Raji (cell line): Measurements from ENCODE around the gene DOCK1.

Experiments used
- POLR2A ChIP-seq: IDR thresholded peaks from 2 replicates; pipeline ENCODE4 v1.6.1; 2011; ENCODE audit warnings: low read depth, low read length, control low read depth; ENCODE audit not compliant: insufficient read depth

DOCK1 gene

DNA sequence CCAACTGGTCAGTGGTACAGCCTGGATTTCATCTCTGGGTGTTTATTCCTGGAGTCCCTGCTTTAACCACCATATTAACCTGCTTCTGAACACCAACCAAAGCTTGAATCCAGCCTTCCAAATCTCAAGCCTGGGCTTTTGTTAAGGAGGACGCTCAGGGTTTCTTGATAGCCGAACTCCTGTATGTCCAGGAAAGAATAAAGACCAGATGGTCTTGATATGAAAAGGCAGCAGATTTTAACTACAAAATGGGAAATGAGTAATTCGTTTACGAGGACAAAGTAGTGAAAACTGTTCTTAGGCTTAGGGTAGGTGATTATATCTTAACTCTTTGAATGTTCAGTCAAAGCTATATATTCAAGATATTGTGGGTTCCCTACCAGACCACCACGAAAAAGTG lies 420.3 kb downstream of the DOCK1 start:
- no peak for TF ChIP-seq POLR2A

DNA sequence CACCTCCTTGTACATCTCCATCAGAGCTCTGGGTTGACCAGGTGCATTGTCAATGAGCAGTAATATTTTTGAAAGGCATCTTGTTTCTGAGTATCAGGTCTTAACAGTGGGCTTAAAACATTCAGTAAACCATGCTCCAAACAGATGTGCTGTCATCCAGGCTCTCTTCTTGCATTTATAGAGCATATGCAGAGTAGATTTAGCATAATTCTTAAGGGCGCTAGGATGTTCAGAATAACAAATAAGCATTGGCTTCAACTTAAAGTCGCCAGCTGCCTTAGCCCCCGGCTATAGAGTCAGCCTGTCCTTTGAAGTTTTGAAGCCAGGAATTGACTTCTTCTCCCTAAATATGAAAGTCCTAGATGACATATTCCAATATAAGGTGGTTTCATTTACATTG lies 421.7 kb downstream of the DOCK1 start:
- TF ChIP-seq POLR2A: no peak

DNA sequence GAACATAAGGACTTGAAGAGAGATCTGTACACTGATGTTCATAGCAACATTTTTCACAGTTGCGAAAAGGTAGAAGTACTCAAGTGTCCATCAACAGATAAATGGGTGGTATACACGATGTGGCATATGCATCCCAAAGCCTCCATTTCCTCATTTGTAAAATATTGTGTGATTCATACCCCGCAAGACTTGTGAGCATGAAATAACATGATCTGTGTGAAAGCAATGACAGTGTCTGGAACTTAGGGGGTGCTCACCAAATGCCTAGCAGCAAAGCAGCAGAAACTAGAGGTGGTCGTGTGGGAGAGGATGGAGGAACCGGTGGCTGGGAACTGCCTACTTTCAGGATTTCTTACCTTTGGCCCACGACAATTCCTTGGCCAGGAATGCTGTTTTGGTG lies 426.5 kb downstream of the DOCK1 start:
- no peak for TF ChIP-seq POLR2A

DNA sequence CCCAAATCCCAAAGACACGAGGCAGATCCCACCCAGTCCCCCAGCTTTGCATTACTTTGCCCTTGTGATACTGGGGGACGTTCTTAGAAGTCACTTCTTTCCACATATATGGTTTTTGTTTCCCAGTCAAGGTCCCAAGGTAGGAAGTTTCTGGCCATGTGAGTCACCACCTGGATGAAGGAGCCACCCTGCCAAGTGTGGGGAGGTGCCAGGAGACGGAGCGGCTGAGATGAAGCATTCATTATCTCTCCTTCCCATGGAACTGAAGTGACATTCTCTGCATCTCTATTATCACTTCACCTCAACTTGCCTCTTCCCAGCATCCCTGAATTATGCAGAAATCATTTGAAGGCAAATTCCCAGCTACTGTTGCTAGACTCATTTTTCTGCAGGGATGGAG lies 427.4 kb downstream of the DOCK1 start:
- no peak for TF ChIP-seq POLR2A

DNA sequence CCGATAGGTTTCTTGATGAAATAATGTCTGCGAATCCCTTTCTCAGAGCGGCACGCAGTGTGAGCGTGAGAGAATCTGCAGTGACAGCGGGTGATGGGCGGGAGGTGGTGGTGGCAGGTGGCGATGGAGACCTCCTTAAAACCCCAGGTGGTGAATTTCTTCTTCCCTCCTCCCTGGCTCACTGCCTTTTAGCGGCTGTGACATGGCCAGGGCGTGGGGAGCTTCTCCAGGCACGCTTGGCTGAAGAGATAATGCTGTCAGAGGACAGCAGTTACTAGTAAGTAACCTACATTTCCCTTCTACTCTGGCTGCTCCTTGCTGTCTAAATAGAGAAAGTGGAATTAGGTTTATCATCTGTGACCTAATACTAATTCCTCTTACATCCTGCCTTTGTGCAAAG lies 432.6 kb downstream of the DOCK1 start:
- TF ChIP-seq POLR2A: no peak

DNA sequence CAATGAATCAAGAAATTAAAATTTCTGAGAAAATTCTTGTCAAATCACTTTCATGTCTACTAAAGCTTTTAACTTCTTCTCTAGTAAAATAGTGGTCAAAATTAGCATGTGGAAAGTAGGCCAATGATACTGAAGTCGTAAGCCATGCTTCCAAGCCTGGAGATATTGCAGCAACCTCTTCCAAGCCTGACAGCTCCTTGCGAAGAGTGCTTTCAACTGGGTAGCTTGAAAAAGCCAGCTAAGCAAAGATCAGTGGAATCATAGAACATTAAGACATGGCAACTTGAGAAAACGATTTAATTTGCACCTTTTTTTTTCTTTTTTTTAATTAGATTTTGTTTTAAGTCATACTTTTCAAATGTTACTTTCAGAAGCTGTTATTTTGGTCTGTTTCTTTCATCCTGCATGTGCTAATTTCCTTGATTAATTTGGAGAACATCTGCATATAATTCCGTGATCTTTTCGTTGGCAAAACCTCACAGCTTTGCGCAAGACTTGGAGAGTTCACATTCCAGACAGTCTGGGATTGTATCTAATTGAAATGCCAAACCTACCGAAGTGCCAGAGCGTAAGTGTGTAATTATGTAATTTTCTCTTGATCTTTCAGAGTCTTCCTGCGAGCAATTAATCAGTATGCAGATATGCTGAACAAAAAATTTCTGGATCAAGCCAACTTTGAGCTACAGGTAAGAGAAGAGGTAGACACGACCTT lies 433.3 kb downstream of the DOCK1 start:
- no peak for TF ChIP-seq POLR2A

DNA sequence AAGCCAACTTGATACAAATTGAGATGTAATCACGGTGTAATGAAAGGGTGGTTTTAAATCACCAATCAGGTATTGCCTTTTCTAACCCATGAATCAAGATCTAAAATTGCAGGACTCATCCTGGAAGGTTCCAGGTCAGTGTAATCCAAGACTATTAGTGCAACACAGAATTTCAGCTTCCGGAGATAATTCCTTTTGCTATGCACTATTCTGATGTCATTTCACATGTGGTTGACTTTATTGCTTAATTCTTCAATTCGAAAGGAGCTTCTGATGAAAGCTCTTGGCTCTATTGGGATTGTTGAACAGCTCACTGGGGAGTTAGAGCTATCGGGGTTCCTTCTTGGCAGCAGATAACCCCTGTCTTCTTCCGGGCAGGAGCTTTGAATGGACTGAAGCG lies 438.6 kb downstream of the DOCK1 start:
- no peak for TF ChIP-seq POLR2A

DNA sequence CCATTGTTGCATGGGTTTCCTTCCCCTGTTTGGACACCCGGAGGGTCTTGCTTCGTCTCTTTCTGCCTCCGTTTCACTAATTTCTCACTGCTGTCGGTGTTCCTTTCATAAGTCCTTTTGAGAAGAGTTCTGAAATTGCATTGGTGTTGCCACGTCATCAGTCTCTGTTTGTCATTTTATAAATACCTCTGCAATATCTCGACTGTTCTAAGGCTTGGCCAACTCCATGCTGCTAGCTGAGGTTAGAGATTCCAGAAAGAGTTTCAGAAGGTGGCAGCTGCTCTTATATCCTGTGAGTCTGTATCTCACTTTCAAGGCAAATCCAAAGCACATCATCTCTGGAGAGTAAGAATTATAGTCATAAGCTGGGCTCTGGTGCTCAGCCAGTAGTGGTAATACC lies 439.1 kb downstream of the DOCK1 start:
- no peak for TF ChIP-seq POLR2A

DNA sequence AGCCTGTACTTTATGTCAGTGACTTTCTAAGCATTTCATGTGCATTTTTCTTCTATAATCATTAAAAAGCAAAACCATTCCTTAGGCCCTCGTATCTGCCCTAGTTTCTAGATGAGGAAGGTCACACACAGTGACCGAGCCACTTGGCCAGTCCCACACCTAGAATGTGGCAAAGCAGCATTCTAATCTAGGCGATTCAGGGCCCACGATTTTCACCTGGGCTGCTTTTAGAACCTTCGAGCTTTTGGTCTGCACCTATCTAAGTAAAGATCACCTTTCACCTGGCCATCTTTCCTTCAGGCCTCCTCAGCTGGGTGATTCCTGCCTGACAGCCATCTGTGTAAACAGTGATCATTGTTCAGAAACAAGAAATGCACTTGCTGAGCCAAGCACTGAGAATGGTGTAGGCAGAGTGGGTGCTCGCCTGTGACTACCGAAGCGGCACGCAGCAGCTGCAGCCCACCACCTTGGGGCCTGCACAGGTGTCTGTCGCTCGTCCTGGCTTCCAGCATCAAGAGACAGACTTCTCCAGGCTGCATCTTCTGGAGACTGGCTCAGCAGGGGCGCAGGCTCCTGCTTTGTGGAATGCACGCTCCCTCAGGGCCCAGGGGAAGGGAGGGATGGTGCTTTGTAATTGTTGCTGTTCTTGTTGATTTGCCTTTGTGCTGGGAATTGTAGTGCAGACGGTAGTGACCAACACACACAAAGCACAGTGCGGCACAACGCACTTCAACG lies 440.2 kb downstream of the DOCK1 start:
- no peak for TF ChIP-seq POLR2A

DNA sequence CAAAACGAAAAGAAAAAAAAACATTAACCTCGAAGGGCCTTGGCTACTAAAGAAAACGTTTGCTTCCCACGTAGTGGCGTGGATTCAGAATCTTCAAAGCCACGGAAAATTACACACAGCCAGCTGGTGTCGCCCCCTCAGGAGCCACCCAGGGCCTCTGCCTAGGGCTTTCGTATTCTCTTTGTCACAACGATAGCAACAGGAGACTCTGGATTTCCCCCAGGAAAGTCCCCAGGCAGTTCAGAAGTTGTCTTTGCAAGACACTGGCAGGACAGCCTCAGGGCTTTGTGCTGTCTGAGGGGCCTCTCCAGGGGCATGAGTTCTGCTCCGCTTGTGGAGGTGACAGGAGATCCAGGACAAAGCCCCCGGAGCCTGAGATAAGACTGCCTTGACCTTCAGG lies 441.4 kb downstream of the DOCK1 start:
- no peak for TF ChIP-seq POLR2A

DNA sequence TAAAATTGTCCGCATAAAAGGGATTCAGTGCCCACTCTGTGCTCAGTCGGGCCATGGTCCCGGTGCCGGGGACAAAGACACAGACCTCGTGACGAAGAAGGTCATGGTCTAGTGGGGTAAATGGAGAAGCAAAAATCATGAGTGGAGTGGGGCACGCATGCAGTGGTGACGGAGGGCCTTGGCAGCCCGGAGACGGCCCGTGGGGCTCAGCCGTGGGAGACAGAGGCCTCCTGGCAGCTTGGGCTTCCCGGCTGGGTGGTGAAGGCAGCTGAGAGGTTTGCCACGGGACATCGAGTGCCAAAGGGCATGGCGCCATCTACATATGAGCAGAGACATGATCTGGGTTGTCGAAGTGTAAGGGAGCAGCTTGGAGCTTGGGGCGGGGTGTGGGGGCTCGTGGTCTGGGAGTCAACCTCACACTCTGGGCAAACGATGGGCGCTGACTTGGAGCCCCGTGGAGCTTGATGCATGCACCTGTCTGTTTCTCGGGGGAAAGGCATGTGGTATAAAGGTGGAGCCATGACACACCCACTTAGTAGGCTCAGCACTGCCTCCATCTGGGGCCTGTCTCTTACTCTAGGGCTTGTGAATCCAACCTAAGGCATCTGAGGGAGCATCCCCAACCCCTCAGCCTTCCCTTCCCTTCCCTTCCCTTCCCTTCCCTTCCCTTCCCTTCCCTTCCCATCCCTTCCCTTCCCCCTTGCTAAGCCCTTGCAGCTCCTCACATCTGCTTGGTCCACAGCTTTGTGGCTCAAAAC lies 442.2 kb downstream of the DOCK1 start:
- TF ChIP-seq POLR2A: no peak

DNA sequence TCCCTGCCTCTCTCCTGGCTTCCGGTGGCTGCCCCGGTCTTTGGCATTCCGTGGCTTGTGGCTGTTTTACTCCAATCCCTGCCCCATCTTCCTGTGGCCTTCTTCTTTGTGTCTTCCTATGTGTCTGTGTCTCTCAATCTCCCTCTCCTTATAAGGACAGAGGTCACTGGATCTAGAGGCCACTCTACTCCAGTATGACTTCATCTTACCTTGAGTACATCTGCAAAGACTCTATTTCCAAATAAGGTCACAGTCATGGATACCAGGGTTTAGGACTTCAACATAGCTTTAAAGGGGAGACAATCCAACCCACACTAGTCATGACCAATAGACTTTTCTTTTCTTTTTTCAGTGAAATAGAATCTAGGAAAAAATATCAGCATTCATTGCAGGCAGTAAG lies 444.5 kb downstream of the DOCK1 start:
- no peak for TF ChIP-seq POLR2A

DNA sequence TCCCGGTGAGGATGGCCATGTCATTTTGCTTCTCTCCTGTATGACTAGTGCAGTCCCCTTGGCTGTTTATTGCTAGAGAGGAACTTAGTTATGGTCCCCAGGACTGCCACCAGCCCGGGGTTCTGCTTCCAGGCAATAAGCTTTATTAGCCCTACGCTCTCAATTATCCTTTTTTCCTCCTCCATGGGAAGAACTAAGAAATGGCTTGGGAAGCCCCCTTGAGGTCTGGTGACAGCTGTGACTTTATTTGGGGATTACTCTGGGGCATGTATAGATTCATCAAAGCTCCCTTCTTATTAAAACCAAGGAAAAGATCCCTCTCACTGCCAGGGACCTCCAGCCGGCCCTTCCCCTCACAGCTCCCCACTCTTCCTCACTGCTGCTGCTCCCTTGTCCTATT lies 446.3 kb downstream of the DOCK1 start:
- TF ChIP-seq POLR2A: no peak

DNA sequence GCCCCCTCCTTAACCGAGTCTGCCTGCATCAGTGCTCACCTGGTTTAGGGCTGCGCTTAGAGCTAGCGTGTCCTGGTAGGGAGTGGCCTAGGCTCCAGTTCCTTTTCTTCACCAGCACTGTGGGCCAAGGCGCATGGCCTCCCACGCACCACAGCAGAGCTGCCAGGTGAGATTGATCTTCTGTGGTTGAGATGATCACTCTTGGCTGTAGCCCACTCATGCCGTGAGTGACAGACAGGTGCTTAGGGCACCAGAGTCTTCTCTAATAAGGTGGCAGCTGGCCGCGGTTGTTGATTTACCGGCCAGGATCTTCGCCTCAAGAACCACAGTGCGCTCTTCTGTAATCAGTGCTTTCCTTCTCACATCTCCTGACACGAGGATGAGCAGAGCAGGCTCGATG lies 448.3 kb downstream of the DOCK1 start:
- no peak for TF ChIP-seq POLR2A

DNA sequence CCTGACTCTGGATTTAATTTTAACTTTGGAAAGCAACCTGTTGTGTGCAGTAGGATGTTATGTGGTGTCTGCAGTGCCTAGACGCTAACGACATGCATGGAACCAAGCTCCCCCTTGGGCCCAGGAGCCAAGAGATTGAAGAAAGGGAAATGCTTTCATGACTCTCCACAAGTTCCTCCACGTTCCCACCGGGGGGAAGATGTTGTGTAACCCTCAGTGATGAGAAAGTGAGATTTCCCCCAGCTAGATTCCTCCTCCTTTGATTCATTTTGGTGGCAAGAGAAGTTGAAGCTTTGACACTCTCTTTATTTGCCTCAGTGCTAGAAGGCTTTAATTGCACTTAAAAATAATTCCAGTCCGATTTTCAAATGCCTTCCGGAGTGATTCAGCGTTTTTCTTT lies 449.0 kb downstream of the DOCK1 start:
- no peak for TF ChIP-seq POLR2A

DNA sequence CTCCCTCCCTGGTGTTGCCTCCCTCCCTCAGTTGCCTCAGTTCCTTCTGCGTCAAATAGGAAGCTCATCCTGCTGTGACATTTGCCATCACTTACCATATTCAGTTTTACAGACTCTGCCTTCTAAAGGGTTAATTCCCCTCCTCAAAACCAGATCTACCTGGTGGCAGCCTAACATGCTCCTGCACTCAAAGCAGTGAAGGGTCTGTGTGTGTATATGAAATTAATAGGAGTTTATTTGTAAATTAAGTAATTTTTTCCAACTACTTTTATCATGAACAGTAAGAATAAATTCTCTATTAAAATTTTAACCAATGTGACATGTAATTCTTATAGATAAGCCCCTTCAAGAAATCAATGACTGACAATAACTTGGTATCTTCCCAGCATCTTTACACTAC lies 449.8 kb downstream of the DOCK1 start:
- no peak for TF ChIP-seq POLR2A

DNA sequence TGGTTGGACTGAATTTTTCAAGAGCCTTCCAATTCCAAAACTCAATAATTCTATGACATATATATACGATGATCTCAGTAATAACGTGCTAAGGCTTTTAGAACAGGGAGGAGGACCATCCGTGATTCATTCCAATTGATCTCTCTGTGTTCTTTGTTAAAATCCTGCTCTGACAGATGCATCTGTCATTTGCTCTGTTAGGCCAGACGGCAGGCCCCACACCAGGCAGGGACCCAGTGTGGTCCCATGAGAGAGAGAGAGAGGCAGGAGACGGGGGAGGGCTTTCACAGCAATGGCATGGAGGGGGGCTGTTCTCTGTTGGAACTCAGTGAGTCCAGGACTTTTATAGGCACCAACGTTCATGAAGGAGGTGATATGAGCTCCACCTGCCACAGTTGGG lies 451.1 kb downstream of the DOCK1 start:
- no peak for TF ChIP-seq POLR2A

DNA sequence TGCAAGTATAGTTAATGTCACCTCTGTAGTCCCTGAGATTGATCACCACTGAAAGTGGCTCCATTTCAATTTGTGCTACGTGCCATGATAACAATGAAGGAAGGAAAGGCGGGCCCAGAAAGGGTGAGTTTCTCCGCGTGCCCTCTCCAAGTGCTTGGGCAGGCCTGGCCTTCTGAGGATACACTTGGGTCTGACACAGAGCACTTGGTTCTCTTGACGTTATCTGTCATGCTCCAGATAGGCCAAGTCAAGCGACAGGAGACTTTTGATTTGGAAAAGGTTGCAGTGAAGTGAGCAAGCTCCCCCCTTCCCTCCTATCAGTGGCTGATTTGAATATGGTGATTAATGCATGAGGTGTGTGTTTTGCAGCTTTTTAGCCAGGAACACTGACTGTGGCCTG lies 452.0 kb downstream of the DOCK1 start:
- no peak for TF ChIP-seq POLR2A
